KMS-11 (cell line): ENCODE data around the gene DNM3.
"Not testable (repeated sequence)": the region's sequence is repeated elsewhere in the genome, so short reads cannot be mapped to it uniquely, and the experiment has no call there.

ENCODE experiments used
- H2AFZ ChIP-seq: fragments of 200-600 bp; sonication (generic); 2 replicates; pipeline ENCODE4 v1.6.1; 2016; ENCODE audit warnings: antibody characterized with exemption, mixed run types, low read depth
- H3K27ac ChIP-seq: fragments of 200-600 bp; sonication (generic); 2 replicates; pipeline ENCODE4 v1.6.1; 2016; ENCODE audit warnings: mild to moderate bottlenecking, mixed run types
- H3K27me3 ChIP-seq: fragments of 200-600 bp; sonication (generic); 2 replicates; pipeline ENCODE4 v1.6.1; 2017; ENCODE audit warnings: mild to moderate bottlenecking, low read depth, mixed run types, moderate library complexity; ENCODE audit not compliant: insufficient read depth
- H3K36me3 ChIP-seq: fragments of 200-600 bp; sonication (generic); 2 replicates; pipeline ENCODE4 v1.6.1; 2017; ENCODE audit warnings: mild to moderate bottlenecking, mixed run types; ENCODE audit not compliant: insufficient read depth
- H3K4me1 ChIP-seq: fragments of 200-600 bp; sonication (generic); 2 replicates; pipeline ENCODE4 v1.6.1; 2016; ENCODE audit warnings: mild to moderate bottlenecking, low read depth, mixed run types; ENCODE audit not compliant: poor library complexity, severe bottlenecking
- H3K4me2 ChIP-seq: fragments of 200-600 bp; sonication (generic); 2 replicates; pipeline ENCODE4 v1.7.0; 2016; ENCODE audit warnings: mild to moderate bottlenecking, mixed run types
- H3K4me3 ChIP-seq: fragments of 200-600 bp; sonication (generic); IDR thresholded peaks from 2 replicates; pipeline ENCODE4 v1.6.1; 2017; ENCODE audit warnings: low read depth, low read length, mixed read lengths; ENCODE audit not compliant: insufficient read depth
- H3K79me2 ChIP-seq: fragments of 200-600 bp; sonication (generic); 2 replicates; pipeline ENCODE4 v1.6.1; 2016; ENCODE audit warnings: low read depth, mixed run types; ENCODE audit not compliant: insufficient read depth
- H3K9ac ChIP-seq: fragments of 200-600 bp; sonication (generic); 2 replicates; pipeline ENCODE4 v1.6.1; 2016; ENCODE audit warnings: mild to moderate bottlenecking, mixed run types
- H4K20me1 ChIP-seq: fragments of 200-600 bp; sonication (generic); 2 replicates; pipeline ENCODE4 v1.6.1; 2016; ENCODE audit warnings: mild to moderate bottlenecking, mixed run types; ENCODE audit not compliant: insufficient read depth
- TF ChIP-seq, protein P1 (sequence below): fragments of 200-600 bp; sonication (generic); conservative IDR thresholded peaks from 2 replicates; pipeline ENCODE4 v1.6.1; 2017; ENCODE audit warnings: low read depth, mild to moderate bottlenecking, antibody characterized with exemption, low read length, moderate library complexity, mixed read lengths

Gene DNM3

DNA sequence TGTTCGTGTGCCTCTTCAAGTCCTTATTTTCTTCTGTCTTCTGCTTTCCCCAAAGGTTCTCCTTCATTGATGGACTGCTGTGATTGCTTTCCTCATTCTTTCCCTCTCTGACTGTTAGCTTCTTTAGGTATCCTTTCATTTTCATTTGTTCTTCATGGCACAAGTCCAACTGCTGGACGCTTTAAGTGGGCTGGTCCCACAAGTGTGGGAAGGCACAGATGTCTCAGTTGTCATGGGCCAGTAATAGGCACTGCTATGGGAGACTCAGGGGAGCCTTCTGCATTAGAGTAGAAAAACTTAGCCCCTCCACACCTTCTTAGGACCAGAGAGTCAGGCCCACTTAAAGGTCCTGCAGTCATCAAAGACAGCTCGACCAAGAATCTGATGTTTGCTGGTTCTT, 456.8 kb downstream of the DNM3 start:
- Histone ChIP-seq H3K4me3 (no peak overlapping the region), H3K79me2 (no peaks in the 10 kb centered on the region), H3K27me3 (no peaks in the 10 kb centered on the region), H3K27ac (no peak overlapping the region), H3K36me3 (no peaks in the 10 kb centered on the region), H3K9ac (no peak overlapping the region), H3K4me2 (no peak overlapping the region), H3K4me1 (no peaks in the 10 kb centered on the region), H4K20me1 (no peaks in the 10 kb centered on the region), H2AFZ (no peak overlapping the region)
- TF ChIP-seq, protein P1, sequence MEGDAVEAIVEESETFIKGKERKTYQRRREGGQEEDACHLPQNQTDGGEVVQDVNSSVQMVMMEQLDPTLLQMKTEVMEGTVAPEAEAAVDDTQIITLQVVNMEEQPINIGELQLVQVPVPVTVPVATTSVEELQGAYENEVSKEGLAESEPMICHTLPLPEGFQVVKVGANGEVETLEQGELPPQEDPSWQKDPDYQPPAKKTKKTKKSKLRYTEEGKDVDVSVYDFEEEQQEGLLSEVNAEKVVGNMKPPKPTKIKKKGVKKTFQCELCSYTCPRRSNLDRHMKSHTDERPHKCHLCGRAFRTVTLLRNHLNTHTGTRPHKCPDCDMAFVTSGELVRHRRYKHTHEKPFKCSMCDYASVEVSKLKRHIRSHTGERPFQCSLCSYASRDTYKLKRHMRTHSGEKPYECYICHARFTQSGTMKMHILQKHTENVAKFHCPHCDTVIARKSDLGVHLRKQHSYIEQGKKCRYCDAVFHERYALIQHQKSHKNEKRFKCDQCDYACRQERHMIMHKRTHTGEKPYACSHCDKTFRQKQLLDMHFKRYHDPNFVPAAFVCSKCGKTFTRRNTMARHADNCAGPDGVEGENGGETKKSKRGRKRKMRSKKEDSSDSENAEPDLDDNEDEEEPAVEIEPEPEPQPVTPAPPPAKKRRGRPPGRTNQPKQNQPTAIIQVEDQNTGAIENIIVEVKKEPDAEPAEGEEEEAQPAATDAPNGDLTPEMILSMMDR = no peak

DNA sequence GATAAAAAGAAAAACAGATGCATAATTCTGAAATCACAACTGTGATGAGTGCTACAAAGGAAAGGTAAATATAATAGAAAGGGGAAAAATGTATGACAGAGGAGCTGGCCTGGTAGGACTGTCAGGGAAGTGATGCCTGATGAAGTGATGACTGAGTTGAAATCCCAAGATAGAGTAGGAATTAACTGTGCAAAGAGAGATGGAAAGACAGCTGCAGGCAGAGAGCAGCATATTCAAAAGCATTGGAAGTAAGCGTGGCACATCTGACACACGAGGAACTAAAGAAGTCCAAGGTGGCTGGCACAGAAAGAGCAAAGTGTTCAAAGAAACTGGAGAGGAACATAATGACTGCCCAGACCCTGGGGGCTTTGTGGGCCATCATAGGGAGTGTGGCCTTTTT, 457.6 kb downstream of the DNM3 start:
- no peaks in the 10 kb centered on the region for H3K4me1 ChIP-seq
- H3K4me2 ChIP-seq = no peak overlapping the region
- no peak overlapping the region for H3K4me3 ChIP-seq
- H3K79me2 ChIP-seq = no peaks in the 10 kb centered on the region
- no peaks in the 10 kb centered on the region for H4K20me1 ChIP-seq
- H3K27me3 ChIP-seq = no peaks in the 10 kb centered on the region
- TF ChIP-seq, protein P1 = no peak
- no peak overlapping the region for H3K9ac ChIP-seq
- no peak overlapping the region for H2AFZ ChIP-seq
- no peaks in the 10 kb centered on the region for H3K36me3 ChIP-seq
- no peak overlapping the region for H3K27ac ChIP-seq

DNA sequence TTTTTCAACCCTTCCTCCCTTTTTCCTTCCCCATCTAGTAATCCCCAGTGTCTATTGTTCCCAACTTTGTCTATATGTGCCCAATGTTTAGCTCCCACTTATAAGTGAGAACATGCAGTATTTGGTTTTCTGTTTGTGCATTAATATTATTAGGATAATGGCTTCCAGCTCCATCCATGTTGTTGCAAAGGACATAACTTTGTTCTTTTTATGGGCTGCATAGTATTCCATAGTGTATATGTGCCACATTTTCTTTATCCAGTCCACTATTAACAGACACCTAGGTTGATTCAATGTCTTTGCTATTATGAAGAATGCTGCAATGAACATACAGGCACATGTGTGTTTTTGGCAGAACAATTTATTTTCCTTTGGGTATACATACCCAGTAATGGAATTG, 458.2 kb downstream of the DNM3 start:
- H4K20me1 ChIP-seq = no peaks in the 10 kb centered on the region
- H3K27ac ChIP-seq = no peak overlapping the region
- TF ChIP-seq, protein P1 = no peak
- H3K27me3 ChIP-seq = no peaks in the 10 kb centered on the region
- H3K36me3 ChIP-seq = no peaks in the 10 kb centered on the region
- H3K4me2 ChIP-seq = no peak overlapping the region
- no peak overlapping the region for H3K4me3 ChIP-seq
- no peak overlapping the region for H2AFZ ChIP-seq
- H3K9ac ChIP-seq = no peak overlapping the region
- H3K4me1 ChIP-seq = no peaks in the 10 kb centered on the region
- no peaks in the 10 kb centered on the region for H3K79me2 ChIP-seq

GRCh38 chr1:172307508-172307907, 466.2 kb downstream of the DNM3 start:
- not testable (repeated sequence) for H4K20me1 ChIP-seq, H3K36me3 ChIP-seq, H3K9ac ChIP-seq, H3K4me1 ChIP-seq, H3K27ac ChIP-seq, H3K79me2 ChIP-seq, H3K27me3 ChIP-seq, H2AFZ ChIP-seq, H3K4me3 ChIP-seq, H3K4me2 ChIP-seq

DNA sequence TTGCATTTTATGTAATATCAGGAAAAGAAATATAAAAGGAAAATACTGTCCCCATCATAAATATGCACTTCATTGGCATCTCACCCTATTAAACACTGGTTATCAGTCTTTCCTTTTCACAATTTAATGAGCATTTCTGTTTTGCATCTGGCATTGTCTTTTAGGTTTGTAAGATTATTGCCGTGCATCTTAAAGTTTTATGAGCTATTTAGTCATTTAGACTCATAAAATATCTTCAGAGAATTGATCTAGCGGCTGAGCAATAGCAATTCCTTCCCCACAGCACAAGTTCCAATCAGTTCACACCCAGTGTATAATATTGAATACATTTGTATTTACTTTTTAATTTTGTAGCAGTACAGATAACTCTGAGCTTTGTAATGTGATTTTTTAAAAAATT, 466.8 kb downstream of the DNM3 start:
- H3K9ac ChIP-seq = no peak overlapping the region
- no peaks in the 10 kb centered on the region for H3K4me1 ChIP-seq
- H3K79me2 ChIP-seq = no peaks in the 10 kb centered on the region
- no peak overlapping the region for H3K4me2 ChIP-seq
- no peaks in the 10 kb centered on the region for H4K20me1 ChIP-seq
- H3K27me3 ChIP-seq = no peaks in the 10 kb centered on the region
- TF ChIP-seq, protein P1 = no peak
- H3K27ac ChIP-seq = no peak overlapping the region
- no peak overlapping the region for H2AFZ ChIP-seq
- no peak overlapping the region for H3K4me3 ChIP-seq
- H3K36me3 ChIP-seq = no peaks in the 10 kb centered on the region
